Cardiac fibroblast (primary cell): ENCODE data around the gene AFF1.
A peak's percentile ranks its signal among the peaks of the same experiment; 100 is the strongest.

ENCODE experiments used
- DNase-seq, 2 donors: peaks; one replicate each; pipeline versions ENCODE4 v3.0.0 to v3.0.0-alpha.2; 2010; ENCODE audit warnings: low read depth in 2 of 2
- H3K4me3 ChIP-seq, 2 donors: replicated peaks in 1 of 2; 1 replicate in 1 of 2; 2 replicates in 1 of 2; pipeline ENCODE4 v1.5.1; 2011; ENCODE audit warnings: low read depth in 2 of 2, low read length in 2 of 2, mild to moderate bottlenecking in 2 of 2, moderate library complexity in 1 of 2
- TF ChIP-seq, protein P1 (sequence below): IDR thresholded peaks from one replicate; pipeline ENCODE4 v1.5.1; 2011; ENCODE audit warnings: low read depth, mild to moderate bottlenecking, low read length, inconsistent platforms

AFF1 gene

DNA sequence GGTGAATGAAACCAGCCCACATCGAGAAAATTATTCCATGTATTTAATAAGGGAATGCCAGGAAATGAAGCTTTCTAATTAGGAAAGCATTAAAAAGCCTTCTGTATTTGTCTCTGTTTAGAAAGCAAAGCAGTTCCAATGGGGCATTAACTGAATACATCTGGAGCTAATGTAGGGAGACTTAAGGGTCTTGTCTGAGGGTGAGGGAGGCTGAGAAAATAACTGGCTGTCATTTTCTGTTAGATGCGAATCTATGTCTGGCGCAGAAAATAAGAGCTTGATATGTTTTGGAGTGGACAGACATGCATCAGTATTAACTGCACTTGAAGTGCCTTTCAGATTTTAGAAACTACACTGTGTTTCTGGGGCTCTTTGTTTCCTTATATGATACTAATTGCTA lies 174.3 kb downstream of the AFF1 start:
- H3K4me3 ChIP-seq: no peak overlapping the region

GRCh38 chr4:87109945-87110344 lies 175.1 kb downstream of the AFF1 start:
- DNase-seq: no peak
- H3K4me3 ChIP-seq: no peak overlapping the region
- TF ChIP-seq, protein P1, sequence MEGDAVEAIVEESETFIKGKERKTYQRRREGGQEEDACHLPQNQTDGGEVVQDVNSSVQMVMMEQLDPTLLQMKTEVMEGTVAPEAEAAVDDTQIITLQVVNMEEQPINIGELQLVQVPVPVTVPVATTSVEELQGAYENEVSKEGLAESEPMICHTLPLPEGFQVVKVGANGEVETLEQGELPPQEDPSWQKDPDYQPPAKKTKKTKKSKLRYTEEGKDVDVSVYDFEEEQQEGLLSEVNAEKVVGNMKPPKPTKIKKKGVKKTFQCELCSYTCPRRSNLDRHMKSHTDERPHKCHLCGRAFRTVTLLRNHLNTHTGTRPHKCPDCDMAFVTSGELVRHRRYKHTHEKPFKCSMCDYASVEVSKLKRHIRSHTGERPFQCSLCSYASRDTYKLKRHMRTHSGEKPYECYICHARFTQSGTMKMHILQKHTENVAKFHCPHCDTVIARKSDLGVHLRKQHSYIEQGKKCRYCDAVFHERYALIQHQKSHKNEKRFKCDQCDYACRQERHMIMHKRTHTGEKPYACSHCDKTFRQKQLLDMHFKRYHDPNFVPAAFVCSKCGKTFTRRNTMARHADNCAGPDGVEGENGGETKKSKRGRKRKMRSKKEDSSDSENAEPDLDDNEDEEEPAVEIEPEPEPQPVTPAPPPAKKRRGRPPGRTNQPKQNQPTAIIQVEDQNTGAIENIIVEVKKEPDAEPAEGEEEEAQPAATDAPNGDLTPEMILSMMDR: no peak

More for the DNA sequence above, 174.3 kb downstream of the AFF1 start:
- TF ChIP-seq, protein P1: no peak
- no peak for DNase-seq

DNA sequence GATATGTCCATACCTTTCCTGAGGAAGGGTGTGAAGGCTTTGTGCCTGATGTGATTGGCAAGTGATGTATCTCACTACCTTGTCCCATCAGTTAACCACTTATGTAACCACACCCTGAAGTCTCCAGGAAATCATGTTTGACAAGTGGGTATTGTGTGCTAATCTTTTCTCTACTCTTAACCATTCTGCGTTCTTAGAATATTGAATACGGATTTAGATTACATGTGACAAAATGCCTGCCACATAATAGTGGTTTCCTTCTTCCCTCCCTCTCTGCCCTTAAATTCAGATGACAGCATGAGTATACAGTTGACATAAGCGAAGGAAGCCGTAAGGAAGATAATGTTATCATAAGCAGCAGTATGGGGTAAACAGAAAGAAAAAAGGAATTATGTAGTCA lies 177.3 kb downstream of the AFF1 start:
- TF ChIP-seq, protein P1: no peak
- no peak for DNase-seq
- H3K4me3 ChIP-seq: no peak overlapping the region

DNA sequence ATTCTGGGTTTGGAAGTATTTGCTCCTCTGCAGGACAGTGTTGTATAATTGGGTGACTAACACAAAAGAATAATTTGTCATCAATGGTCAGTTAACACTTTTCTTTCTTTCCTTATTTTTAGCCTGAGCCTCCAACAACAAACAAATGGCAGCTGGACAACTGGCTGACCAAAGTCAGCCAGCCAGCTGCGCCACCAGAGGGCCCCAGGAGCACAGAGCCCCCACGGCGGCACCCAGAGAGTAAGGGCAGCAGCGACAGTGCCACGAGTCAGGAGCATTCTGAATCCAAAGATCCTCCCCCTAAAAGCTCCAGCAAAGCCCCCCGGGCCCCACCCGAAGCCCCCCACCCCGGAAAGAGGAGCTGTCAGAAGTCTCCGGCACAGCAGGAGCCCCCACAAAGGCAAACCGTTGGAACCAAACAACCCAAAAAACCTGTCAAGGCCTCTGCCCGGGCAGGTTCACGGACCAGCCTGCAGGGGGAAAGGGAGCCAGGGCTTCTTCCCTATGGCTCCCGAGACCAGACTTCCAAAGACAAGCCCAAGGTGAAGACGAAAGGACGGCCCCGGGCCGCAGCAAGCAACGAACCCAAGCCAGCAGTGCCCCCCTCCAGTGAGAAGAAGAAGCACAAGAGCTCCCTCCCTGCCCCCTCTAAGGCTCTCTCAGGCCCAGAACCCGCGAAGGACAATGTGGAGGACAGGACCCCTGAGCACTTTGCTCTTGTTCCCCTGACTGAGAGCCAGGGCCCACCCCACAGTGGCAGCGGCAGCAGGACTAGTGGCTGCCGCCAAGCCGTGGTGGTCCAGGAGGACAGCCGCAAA lies 179.6 kb downstream of the AFF1 start:
- no peak overlapping the region for H3K4me3 ChIP-seq
- DNase-seq: no peak
- TF ChIP-seq, protein P1: peak; percentile 5

DNA sequence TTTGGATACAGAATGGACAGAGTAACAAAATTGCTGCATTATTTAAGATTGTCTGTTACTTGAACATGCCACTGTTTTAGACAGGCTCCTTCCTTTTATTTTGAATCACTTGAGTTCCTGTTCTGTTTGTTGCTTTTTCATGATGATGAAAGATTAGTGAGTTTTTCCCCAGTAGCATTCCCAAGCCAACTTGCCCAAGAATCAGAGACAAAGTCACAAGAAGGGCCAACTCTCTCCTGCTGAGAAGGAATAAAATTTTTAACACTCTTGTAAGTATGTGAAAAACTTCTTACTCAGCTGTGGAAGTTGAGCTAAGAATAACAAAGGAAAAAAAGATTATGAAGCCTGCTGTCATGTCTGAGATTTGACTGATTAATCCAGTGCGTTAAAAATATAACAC lies 181.4 kb downstream of the AFF1 start:
- TF ChIP-seq, protein P1: no peak
- peak in 1 of 2 donors; percentile 30 for DNase-seq
- H3K4me3 ChIP-seq: no peak overlapping the region

DNA sequence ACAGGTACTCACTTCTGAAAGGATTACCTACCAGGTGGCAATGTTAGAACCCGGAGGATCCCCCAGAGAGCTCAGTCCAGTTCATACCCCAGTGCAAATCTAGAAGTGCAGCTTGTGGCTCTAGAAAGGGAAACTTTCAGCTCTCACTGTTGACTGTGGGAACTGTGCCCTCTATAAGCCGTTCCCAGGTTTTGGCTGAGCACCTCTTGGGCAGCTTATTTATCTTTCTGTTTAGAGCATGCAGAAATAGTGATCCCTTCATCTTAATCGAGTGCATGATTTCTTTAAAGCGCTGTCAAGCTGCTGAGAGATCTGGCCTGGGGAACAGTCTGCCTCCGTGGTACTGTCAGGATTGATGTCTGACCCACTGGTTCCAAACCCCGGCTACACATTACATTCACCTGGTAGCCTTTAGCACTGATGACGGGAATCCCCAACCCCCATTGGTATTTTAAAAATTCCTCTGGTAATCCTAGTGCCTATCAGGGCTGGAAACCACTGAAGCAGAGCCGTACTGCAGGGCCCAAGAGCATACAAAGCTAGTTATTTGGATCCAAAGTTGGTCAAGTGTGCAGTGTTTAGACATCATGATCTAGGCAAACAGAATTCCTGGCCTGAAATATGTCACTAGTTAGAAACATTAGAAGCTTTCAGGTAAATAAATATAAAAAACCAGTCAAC lies 182.4 kb downstream of the AFF1 start:
- H3K4me3 ChIP-seq: no peak overlapping the region
- TF ChIP-seq, protein P1: no peak
- no peak for DNase-seq
